GM21381 (cell line): ENCODE measurements around the gene AREL1.

ENCODE experiments used
- ATAC-seq: cut with Tn5 transposase; IDR thresholded peaks from one replicate; pipeline ENCODE4 v1.9.1; 2021; ENCODE audit warnings: mild to moderate bottlenecking, moderate library complexity; ENCODE audit not compliant: unreplicated experiment

Gene AREL1

GRCh38 chr14:74660863-74661262 is 52.0 kb downstream of the AREL1 start:
- no peak for ATAC-seq

GRCh38 chr14:74660167-74660566 is 52.7 kb downstream of the AREL1 start:
- ATAC-seq = no peak

DNA sequence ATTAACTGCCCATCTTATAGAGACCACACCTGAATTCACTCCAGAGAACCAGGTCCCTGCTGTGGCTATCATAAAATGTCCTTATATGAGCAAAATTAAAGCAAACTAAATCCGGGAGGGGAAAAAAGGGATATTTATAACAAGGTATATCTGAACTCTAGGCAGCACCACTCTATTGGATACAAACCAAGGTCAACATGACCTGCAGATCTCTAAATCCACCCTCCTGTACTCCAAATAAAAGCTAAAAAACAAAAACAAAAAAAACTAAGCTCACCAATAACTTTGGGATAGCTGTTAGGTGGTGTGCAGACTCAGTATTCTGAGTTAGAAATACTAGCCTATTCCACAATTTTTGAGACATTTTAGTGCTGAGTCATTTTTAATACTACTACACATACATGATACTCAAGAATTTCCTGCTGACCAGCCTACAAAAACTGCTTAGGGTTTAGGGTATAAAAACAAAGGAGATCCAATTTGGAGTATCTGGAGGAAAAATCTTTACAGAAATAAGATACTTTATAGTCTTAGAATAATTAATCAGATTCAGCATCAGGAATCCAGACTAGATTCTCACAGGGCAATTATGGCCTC is 54.2 kb downstream of the AREL1 start:
- no peak for ATAC-seq

- no peak for ATAC-seq
Observed at GRCh38 chr14:74656964-74657363, 55.9 kb downstream of the AREL1 start.

- ATAC-seq = no peak
Observed at GRCh38 chr14:74655599-74656395, 57.1 kb downstream of the AREL1 start.

GRCh38 chr14:74654931-74655330 is 57.9 kb downstream of the AREL1 start:
- ATAC-seq = no peak

- ATAC-seq = no peak
Observed at GRCh38 chr14:74653386-74654138, 59.3 kb downstream of the AREL1 start.

GRCh38 chr14:74652541-74652940 is 60.3 kb downstream of the AREL1 start:
- ATAC-seq = no peak

DNA sequence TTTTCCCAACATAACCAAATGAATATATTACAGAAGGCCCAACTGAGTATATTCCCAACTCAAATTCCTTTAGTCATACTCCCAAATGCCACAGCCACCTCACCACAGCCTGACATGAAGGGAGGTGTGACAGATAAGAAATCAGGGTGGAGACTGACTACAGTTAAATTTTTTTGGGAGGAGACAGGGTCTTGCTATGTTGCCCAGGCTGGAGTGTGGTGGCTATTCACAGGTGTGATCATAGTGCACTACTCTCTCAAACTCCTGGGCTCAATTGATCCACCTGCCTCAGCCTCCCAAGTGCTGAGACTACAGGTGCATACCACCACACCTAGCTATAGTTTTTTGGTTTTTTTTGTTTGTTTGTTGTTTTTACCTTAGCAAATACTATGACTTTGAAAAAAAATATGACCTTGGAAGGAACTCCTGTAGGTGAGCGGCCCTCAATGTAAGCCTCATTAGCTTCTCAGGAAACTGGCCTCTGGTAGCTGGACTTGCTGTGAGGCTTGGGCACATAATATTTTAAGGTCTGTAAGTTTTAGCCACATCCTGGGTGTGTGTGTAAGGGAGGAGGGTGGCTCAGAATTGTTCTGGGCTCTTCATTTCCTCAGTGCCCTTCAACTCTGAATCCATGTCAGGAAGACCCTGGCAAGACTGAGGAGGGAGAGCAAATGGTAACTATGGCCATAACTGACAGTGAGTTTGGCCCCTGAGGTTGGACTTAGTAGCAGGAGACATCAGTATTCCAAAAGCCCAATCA is 61.8 kb downstream of the AREL1 start:
- ATAC-seq = no peak

DNA sequence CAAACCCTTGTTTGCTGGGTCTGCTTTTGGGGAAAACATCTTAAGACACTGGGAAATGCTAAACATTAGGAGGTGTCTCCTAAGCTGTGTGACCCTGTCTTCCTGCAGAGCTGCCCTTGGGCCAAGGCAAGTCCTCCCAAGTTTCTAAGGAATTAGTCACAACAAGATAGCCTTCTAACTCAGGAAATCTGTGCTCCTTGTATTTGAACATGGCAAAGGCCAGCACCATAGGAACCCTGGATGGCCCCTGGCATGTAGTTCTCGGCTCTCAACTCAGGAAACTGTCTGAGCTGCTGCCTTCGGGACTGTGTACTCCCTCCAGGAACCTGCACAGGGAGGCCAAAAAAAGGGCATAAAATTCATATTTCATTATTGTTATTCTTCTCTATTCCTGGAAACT is 63.2 kb downstream of the AREL1 start:
- no peak for ATAC-seq

DNA sequence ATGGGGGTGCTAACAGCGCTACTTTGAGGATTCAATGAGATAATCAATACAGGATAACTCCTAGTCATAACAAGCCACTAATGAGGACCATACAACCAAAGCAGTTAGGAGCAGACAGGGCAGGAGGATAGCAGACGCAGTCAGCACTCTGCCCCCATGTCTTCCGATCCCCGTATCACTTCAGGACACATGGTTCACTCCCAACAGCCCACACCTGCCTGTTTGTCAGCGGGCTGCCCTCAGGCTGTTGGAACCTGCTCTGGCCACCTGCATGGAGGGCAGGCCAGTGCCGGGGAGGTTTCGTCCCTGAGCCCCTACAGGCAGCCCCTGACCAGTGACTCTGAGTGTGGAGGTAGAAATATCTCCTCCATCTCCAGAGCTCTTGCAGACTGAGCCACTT is 63.7 kb downstream of the AREL1 start:
- no peak for ATAC-seq

- no peak for ATAC-seq
Observed at GRCh38 chr14:74648601-74649000, 64.3 kb downstream of the AREL1 start.

DNA sequence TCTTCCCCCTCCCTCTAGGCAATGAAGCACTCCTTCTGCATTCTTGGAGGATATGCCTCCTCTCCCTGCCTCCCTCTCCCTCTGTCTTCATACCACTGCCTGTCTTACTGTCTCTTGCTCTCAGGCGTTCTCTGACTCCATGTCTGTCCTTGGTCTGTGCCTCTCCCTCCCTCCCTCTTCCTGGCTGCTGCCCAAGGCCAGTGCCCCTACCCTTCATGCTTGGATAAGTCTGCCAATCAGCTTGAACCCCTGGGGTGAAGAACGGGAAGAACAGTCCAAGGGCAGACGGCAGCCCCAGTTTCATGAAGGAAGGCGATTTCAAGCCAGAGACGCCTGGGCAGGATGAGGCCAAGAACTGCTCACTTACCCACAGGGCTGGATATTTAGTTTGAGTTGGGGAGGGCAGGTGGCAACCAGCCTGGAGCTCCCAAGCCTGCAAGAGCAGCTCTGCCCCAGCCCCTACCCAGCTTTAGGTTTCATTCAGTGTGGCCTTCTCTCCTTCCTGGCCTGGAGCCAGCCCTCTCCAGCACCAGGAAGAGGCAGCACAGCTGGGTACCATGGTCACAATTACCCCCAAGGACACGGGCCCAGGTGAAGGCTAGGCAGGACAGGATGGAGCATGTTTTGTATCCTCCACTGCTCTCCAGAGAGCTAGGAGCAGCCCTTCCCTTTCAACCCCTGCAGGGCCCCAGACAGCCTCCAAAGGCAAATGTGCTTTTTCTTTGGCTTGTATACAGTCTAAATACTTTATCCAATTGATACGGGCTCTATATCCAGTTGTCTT is 65.0 kb downstream of the AREL1 start:
- ATAC-seq = no peak

DNA sequence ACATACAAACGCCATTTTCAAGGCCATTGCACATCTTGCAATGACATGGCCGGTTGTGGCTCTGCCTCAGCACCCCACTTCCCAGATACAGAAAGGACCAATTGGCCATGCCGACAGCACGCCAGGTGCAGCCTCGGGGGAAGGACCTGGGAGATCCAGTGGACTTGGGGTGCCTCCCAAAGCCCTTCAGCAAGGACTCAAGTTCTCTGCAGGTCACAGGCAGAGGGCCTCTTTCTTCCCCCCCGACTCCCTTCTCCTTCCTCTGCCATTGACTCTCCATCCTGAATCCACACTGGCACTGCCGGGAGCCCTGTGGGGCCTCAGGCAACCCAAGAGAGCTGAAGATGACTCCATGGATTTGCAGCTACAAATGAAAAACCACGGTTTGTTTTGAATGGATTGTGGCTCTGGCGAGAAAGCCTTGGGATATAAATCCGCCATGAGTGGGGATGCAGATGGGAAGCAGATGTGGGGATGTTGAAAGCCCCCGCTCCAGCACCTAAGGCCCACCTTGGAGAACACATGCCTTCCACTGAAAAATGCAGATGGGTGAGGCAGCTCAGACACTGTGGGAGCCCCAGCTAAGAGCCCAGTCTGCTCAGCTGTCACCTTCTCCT is 65.7 kb downstream of the AREL1 start:
- ATAC-seq = no peak

DNA sequence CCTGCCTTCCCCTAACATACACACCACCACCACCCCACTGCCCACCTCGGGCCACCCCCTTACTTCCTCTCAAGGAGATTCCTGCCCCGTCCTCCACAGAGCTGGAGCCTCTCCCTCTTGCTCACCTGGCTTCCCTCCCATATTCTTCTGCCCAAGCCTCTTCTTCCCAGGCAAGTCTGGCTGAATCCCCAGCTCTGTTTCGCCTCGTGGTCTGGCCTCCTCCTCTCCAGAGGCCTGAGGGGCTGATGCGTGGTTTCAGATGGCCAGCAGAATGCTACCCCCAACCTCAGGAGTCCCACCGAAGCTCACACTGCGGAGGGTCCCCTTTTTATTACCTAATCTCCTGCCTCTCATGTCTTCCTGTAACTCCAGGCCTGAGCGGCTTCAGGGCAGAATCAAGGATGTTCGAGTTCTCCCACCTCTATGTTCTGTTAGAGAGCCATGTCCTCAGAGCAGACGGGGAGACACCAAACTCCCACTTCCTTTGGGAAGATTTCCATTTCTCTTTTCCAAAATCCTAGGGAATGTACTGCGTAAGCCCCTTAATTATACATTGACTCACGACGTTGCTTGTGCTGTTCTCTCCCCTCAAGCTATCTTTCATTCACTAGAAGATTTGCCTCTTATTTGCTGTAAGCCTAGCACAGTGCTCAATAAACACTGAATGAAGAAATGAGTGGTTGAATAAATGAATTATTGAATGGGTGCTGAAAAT is 67.0 kb downstream of the AREL1 start:
- no peak for ATAC-seq

DNA sequence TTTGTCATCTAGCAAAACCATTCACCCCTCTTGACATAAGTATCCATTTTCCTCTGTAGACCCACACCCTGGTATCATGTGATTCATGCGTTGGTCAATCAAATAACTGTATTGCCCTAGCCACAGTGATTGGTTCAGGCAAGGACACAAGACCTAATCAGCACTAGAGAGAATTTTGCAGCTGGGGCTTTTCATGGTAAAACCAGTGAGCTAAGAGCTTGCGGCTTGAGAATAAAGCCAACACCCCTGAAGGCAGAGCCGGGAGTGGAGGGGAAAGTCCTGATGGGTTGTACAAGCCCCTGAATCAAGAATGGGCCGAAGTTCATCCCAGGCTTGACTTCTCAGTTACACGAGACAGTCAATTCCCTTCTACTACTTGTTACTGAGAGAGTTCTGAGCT is 67.6 kb downstream of the AREL1 start:
- no peak for ATAC-seq

DNA sequence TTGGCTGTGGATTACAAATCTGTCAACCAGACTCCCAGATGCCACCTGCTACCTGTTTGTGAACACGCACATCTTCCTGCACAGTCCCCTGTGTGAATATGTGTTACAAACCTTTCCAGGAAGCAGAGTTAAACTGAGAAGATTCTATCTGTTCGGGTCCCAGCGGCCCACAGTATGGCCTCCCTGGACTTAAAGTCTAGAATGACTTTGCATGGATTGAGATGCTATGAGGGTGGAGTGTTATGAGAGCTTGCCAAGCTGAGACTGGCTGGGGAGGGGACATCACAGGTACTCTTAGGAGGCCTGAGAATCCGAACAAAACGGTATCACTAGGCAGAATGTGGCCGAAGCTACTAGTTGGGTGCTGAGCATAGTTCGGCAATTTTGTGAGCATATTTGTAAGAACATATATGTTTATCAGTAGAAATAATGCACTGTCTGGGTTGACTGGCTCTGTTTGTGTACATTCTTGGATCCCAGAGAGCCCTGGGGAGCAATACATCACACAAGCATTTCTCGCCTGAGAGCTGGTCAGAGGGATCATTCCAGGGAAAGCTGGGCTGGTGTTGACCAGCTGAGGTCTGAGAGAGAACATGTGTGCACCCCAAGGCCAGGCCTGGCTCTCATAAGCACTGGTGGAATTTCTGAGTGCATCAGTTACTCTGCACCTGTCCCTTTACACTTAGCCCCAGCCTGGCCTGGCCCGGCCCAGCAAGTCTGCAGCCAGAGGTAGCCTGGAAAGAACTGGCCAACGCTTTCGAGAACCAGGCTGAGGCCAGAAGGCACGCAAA is 71.1 kb downstream of the AREL1 start:
- no peak for ATAC-seq

DNA sequence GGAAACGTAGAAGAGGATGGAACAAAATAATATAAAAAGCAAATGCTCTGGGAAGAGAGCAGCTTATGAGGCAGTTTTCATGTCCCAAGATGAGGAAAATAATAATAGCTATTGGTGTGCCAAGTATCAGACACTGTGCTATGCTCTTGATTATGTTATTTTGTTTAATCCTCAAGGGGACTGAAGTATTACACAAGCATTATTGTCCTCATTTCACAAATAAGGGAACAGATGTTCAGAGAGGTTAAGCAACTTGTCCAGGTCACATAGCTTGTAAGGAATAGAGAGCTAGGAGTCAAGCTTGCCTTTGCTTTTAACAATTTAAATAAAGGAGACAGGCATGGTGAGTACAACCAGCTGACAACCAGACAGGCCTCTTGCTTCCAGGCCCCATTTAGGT is 73.9 kb downstream of the AREL1 start:
- ATAC-seq = no peak

DNA sequence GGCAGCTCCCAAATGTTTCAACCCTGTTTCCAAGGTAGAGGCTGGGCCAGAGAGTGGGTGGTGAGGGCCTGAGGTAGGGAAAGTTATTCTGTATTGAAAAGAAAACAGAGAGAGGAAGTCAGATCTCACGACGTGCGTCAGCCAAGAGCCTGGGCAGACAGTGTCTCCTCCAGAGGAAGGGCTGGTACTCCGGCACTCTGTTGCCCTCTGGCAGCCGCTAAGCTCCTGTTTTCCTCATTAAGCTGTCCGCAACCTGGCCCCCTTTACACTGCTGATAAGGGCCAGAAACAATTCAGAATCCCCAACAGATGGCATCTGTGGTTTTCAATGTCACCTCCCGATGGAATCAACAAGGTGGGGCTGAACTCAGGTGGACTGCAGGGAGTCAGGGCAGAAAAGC is 74.8 kb downstream of the AREL1 start:
- ATAC-seq = no peak
